PC-9 (cell line): ENCODE data around the gene RINL. TPM values are rescaled to one million over a fixed set of nuclear protein-coding genes. Genes with fewer than 3 reads are reported as not detected.

Experiments used
- BruUV-seq: library from RNA; stranded (reverse); fragments of 400-500 nt; replicated peaks from 2 replicates; lab custom pipeline; 2021; lab: Mats Ljungman, UMichigan
- CTCF ChIA-PET: fragments of 300-600 bp; sonication (Branson Sonifier 250); formaldehyde crosslinking; loops from one replicate; lab custom pipeline; 2022; ENCODE audit warnings: antibody characterized with exemption; lab: Charles Lee
- POLR2A ChIA-PET: fragments of 300-600 bp; sonication (Branson Sonifier 250); formaldehyde crosslinking; loops from one replicate; lab custom pipeline; 2022; ENCODE audit warnings: antibody characterized with exemption; ENCODE audit not compliant: unreplicated experiment; lab: Charles Lee
- DNase-seq, 2 experiments: peaks; one replicate each; pipeline versions ENCODE4 v3.0.0 to v3.0.0-alpha.2; 2015 to 2022; ENCODE audit warnings: mixed read lengths in 1 of 2
- H2AFZ ChIP-seq: fragments of 200-600 bp; sonication (generic); 2 replicates; pipeline ENCODE4 v1.8.1; 2017; ENCODE audit warnings: antibody characterized with exemption
- H3F3A ChIP-seq: fragments of 200-600 bp; sonication (generic); 2 replicates; pipeline ENCODE4 v1.8.1; 2017; ENCODE audit warnings: antibody characterized with exemption, mild to moderate bottlenecking, low read depth; ENCODE audit not compliant: insufficient read depth
- H3K27ac ChIP-seq: fragments of 200-600 bp; sonication (generic); 2 replicates; pipeline ENCODE4 v1.6.1; 2016; ENCODE audit warnings: mixed run types
- H3K27me3 ChIP-seq: fragments of 200-600 bp; sonication (generic); 2 replicates; pipeline ENCODE4 v1.6.1; 2016; ENCODE audit warnings: low read depth, mixed run types; ENCODE audit not compliant: insufficient read depth
- H3K36me3 ChIP-seq: fragments of 200-600 bp; sonication (generic); 2 replicates; pipeline ENCODE4 v1.6.1; 2016; ENCODE audit warnings: low read depth, mixed run types
- H3K4me1 ChIP-seq: fragments of 200-600 bp; sonication (generic); replicated peaks from 2 replicates; pipeline ENCODE4 v1.6.1; 2016; ENCODE audit warnings: mixed run types; ENCODE audit not compliant: insufficient read depth
- H3K4me2 ChIP-seq: fragments of 200-600 bp; sonication (generic); 2 replicates; pipeline ENCODE4 v1.6.1; 2017; ENCODE audit warnings: mixed run types
- H3K4me3 ChIP-seq: fragments of 200-600 bp; sonication (generic); 2 replicates; pipeline ENCODE4 v1.6.1; 2016; ENCODE audit warnings: mixed run types
- H3K79me2 ChIP-seq: fragments of 200-600 bp; sonication (generic); 2 replicates; pipeline ENCODE4 v1.6.1; 2017; ENCODE audit warnings: low read depth, mixed run types
- H3K9me2 ChIP-seq: fragments of 200-600 bp; sonication (generic); 2 replicates; pipeline ENCODE4 v1.8.1; 2017; ENCODE audit warnings: mild to moderate bottlenecking; ENCODE audit not compliant: insufficient read depth
- H3K9me3 ChIP-seq: fragments of 200-600 bp; sonication (generic); 2 replicates; pipeline ENCODE4 v1.8.1; 2016; ENCODE audit warnings: low read depth; ENCODE audit not compliant: insufficient read depth
- H4K20me1 ChIP-seq: fragments of 200-600 bp; sonication (generic); 2 replicates; pipeline ENCODE4 v1.8.1; 2017; ENCODE audit not compliant: insufficient read depth
- CTCF ChIP-seq: fragments of 200-600 bp; sonication (generic); conservative IDR thresholded peaks from 2 replicates; pipeline ENCODE4 v1.6.1; 2017; ENCODE audit warnings: mixed run types, antibody characterized with exemption, mild to moderate bottlenecking, moderate library complexity
- EZH2 ChIP-seq: fragments of 200-600 bp; sonication (generic); IDR thresholded peaks from 2 replicates; pipeline ENCODE4 v1.8.0; 2017; ENCODE audit warnings: antibody characterized with exemption, low read depth
- intact Hi-C: fragments of 100-400 bp; cut with micrococcal nuclease; formaldehyde crosslinking; loops from one replicate; pipeline ENCODE4 v1.10.0; 2022; ENCODE audit not compliant: unreplicated experiment
- total RNA-seq: library from RNA; stranded (reverse); gene quantifications from 2 replicates; pipeline ENCODE4 v1.2.3, GENCODE V29; 2021

The RINL gene
- total RNA-seq, 1 experiment from 2014 or later = 10.3 TPM

- H3K4me3 ChIP-seq = peak overlapping the region; percentile 34; the same call in 1 of the 2 replicates
- no peaks in the 10 kb centered on the region for H3K9me2 ChIP-seq
- CTCF ChIA-PET = interaction anchor here (0.5 to 1.2 kb wide), 5 partner anchors 49 to 436 kb away, joined by 3 to 8 read pairs (median 5); partner anchors contain the start of genes FAM98C, MRPS12 and SARS2
- H3F3A ChIP-seq = peaks cover 85% of the 10 kb centered on the region
- peaks cover 48% of the 10 kb centered on the region for H3K36me3 ChIP-seq
- peak overlapping the region; percentile 75 for H3K4me2 ChIP-seq
- no peaks in the 10 kb centered on the region for H3K27me3 ChIP-seq
- peak overlapping the region; percentile 98 for H3K27ac ChIP-seq
- H4K20me1 ChIP-seq = peaks cover 14% of the 10 kb centered on the region
- intact Hi-C loops = loop anchor here (1.0 to 10.0 kb wide), 9 partner anchors 92 to 434 kb away; partner anchors contain the start of genes FAM98C, FBXO27, MRPS12 and SARS2
- TF ChIP-seq EZH2 (no peak), CTCF (peak; percentile 79)
- peaks cover 39% of the 10 kb centered on the region for H3K79me2 ChIP-seq
- peaks cover 66% of the 10 kb centered on the region for H3K4me1 ChIP-seq
- DNase-seq = peak; percentile 94 to 98
- POLR2A ChIA-PET = interaction anchor here (0.5 to 1.0 kb wide), 10 partner anchors 10 to 669 kb away, joined by 3 to 13 read pairs (median 3); partner anchors contain the start of genes FAM98C, MRPS12 and SARS2
- BruUV-seq = TSS peak; percentile 86
- no peaks in the 10 kb centered on the region for H3K9me3 ChIP-seq
- H2AFZ ChIP-seq = no peak overlapping the region
Measured at GRCh38 chr19:38838208-38838985, 39.7 kb downstream of the RINL start.

GRCh38 chr19:38837656-38838121, 40.4 kb downstream of the RINL start:
- no TSS peak for BruUV-seq
- CTCF ChIA-PET = interaction anchor here (1.2 kb wide), 2 partner anchors 50 to 435 kb away, joined by 3 to 5 read pairs; partner anchors contain the start of gene FAM98C
- H3K9me3 ChIP-seq = no peaks in the 10 kb centered on the region
- peak overlapping the region; percentile 34; the same call in 1 of the 2 replicates for H3K4me3 ChIP-seq
- H3K4me2 ChIP-seq = peak overlapping the region; percentile 75
- DNase-seq = peak; percentile 59 to 97
- peaks cover 44% of the 10 kb centered on the region for H3K36me3 ChIP-seq
- peaks cover 6% of the 10 kb centered on the region for H4K20me1 ChIP-seq
- TF ChIP-seq EZH2 (no peak), CTCF (no peak)
- H3K9me2 ChIP-seq = no peaks in the 10 kb centered on the region
- no peak overlapping the region for H2AFZ ChIP-seq
- H3K27me3 ChIP-seq = no peaks in the 10 kb centered on the region
- POLR2A ChIA-PET = interaction anchor here (0.6 to 0.9 kb wide), 10 partner anchors 10 to 533 kb away, joined by 3 to 6 read pairs (median 3); partner anchors contain the start of gene FAM98C
- H3K79me2 ChIP-seq = peaks cover 34% of the 10 kb centered on the region
- H3K27ac ChIP-seq = peak overlapping the region; percentile 98
- peaks cover 73% of the 10 kb centered on the region for H3K4me1 ChIP-seq
- H3F3A ChIP-seq = peaks cover 85% of the 10 kb centered on the region
- intact Hi-C loops = loop anchor here (1.0 to 10.0 kb wide), 9 partner anchors 93 to 433 kb away; partner anchors contain the start of genes FAM98C, FBXO27, MRPS12 and SARS2
